ENCODE results near the gene TAB2.

- TF ChIP-seq CTCF (IDR thresholded peaks at IDR 0.05) = no peak
- no peak for TF ChIP-seq EZH2 (IDR thresholded peaks at IDR 0.05; ENCODE audit: borderline replicate concordance, insufficient read depth, low read depth, low read length, poor library complexity, severe bottlenecking)
These were observed 10.6 kb downstream of the TAB2 start for GRCh38 chr6:149328083-149328482.
